BLaER1 (cell line): Measurements from ENCODE around the gene IL36G.
A peak's percentile ranks its signal among the peaks of the same experiment; 100 is the strongest.
"Not testable (repeated sequence)": the region's sequence is repeated elsewhere in the genome, so short reads cannot be mapped to it uniquely, and the experiment has no call there.

ENCODE experiments used
- H3K27ac ChIP-seq: shearing (Covaris generic); formaldehyde crosslinking; 2 replicates; pipeline ENCODE4 v1.8.1; 2022
- H3K27me3 ChIP-seq: shearing (Covaris generic); formaldehyde crosslinking; 2 replicates; pipeline ENCODE4 v1.8.1; 2022
- H3K36me3 ChIP-seq: shearing (Covaris generic); formaldehyde crosslinking; 2 replicates; pipeline ENCODE4 v1.8.1; 2022
- H3K4me1 ChIP-seq: shearing (Covaris generic); formaldehyde crosslinking; 2 replicates; pipeline ENCODE4 v1.8.1; 2022
- H3K4me2 ChIP-seq: shearing (Covaris generic); formaldehyde crosslinking; 2 replicates; pipeline ENCODE4 v1.8.1; 2022
- H3K4me3 ChIP-seq: shearing (Covaris generic); formaldehyde crosslinking; 2 replicates; pipeline ENCODE4 v1.8.1; 2022
- H3K9ac ChIP-seq: shearing (Covaris generic); formaldehyde crosslinking; 2 replicates; pipeline ENCODE4 v1.8.1; 2022
- H3K9me3 ChIP-seq: shearing (Covaris generic); formaldehyde crosslinking; 2 replicates; pipeline ENCODE4 v1.8.1; 2022
- H4K20me1 ChIP-seq: shearing (Covaris generic); formaldehyde crosslinking; 2 replicates; pipeline ENCODE4 v1.8.1; 2022
- Cebpa-rat ChIP-seq: shearing (Covaris generic); IDR thresholded peaks from 2 replicates; pipeline ENCODE4 v1.8.1; 2022

IL36G gene

GRCh38 chr2:112977559-112978056, at the start of gene IL36G:
TSS of gene IL36G (plus strand) at chr2:112978006. CDS start at chr2:112978639, 633 bp downstream.
- H3K36me3 ChIP-seq = no peaks in the 10 kb centered on the region
- no peaks in the 10 kb centered on the region for H3K9me3 ChIP-seq
- H3K27ac ChIP-seq = no peak within 1 kb of the TSS
- no peaks in the 10 kb centered on the region for H3K4me1 ChIP-seq
- H3K27me3 ChIP-seq = no peaks in the 10 kb centered on the region
- no peak for TF ChIP-seq Cebpa-rat
- H4K20me1 ChIP-seq = no peaks in the 10 kb centered on the region
- H3K4me3 ChIP-seq = no peak within 1 kb of the TSS
- H3K9ac ChIP-seq = no peak within 1 kb of the TSS
- H3K4me2 ChIP-seq = no peak within 1 kb of the TSS

GRCh38 chr2:112933261-112933660, 44.5 kb upstream of the IL36G start:
- no peak overlapping the region for H3K9ac ChIP-seq
- no peaks in the 10 kb centered on the region for H3K27me3 ChIP-seq
- no peak overlapping the region for H3K27ac ChIP-seq
- H3K4me2 ChIP-seq = no peak overlapping the region
- no peaks in the 10 kb centered on the region for H3K9me3 ChIP-seq
- H4K20me1 ChIP-seq = no peaks in the 10 kb centered on the region
- no peaks in the 10 kb centered on the region for H3K4me1 ChIP-seq
- H3K4me3 ChIP-seq = no peak overlapping the region
- H3K36me3 ChIP-seq = no peaks in the 10 kb centered on the region
- TF ChIP-seq Cebpa-rat = no peak

- not testable (repeated sequence) for H3K4me3 ChIP-seq, H3K4me1 ChIP-seq, H3K4me2 ChIP-seq, H3K9ac ChIP-seq, H3K9me3 ChIP-seq, H4K20me1 ChIP-seq, H3K27ac ChIP-seq, H3K36me3 ChIP-seq, H3K27me3 ChIP-seq
Observed at GRCh38 chr2:112934117-112934516, 43.7 kb upstream of the IL36G start.

GRCh38 chr2:112936927-112937232, 40.9 kb upstream of the IL36G start:
- H3K27ac ChIP-seq = no peak overlapping the region
- H3K36me3 ChIP-seq = no peaks in the 10 kb centered on the region
- H3K4me3 ChIP-seq = no peak overlapping the region
- TF ChIP-seq Cebpa-rat = no peak
- H3K27me3 ChIP-seq = no peaks in the 10 kb centered on the region
- no peaks in the 10 kb centered on the region for H4K20me1 ChIP-seq
- H3K4me1 ChIP-seq = peaks cover 4% of the 10 kb centered on the region; the same call in 1 of the 2 replicates
- no peaks in the 10 kb centered on the region for H3K9me3 ChIP-seq
- H3K9ac ChIP-seq = no peak overlapping the region
- no peak overlapping the region for H3K4me2 ChIP-seq

DNA sequence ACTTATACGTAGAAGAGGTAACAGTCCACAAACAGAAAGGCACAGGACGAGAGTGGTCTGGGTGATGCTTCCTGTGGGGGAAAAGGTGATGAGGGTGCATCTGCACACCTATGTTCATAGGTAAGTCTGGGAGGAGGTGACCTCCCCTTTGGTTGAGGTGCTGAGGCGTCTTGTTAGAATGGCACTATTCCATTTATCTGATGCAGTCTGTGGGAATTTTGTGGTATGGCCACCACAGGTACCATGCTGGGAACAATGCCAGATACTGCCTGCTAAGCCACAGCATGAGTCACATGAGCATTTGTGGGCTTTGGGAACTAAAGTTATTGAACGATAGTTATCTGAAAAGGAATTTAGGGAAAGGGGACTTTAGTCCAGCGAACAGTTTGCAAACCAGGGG, 38.9 kb upstream of the IL36G start:
- H3K27ac ChIP-seq = no peak overlapping the region
- no peak for TF ChIP-seq Cebpa-rat

GRCh38 chr2:112939425-112939824, 38.4 kb upstream of the IL36G start:
- Histone ChIP-seq H3K27me3 (no peaks in the 10 kb centered on the region; the same call in 1 of the 2 replicates), H3K9ac (no peak overlapping the region), H3K4me2 (no peak overlapping the region), H4K20me1 (no peaks in the 10 kb centered on the region), H3K9me3 (no peaks in the 10 kb centered on the region), H3K4me3 (no peak overlapping the region), H3K36me3 (no peaks in the 10 kb centered on the region), H3K4me1 (peaks cover 4% of the 10 kb centered on the region; the same call in 1 of the 2 replicates), H3K27ac (no peak overlapping the region)
- no peak for TF ChIP-seq Cebpa-rat

More for the DNA sequence above, 38.9 kb upstream of the IL36G start:
- Histone ChIP-seq H3K9ac (no peak overlapping the region), H3K4me1 (peaks cover 4% of the 10 kb centered on the region; the same call in 1 of the 2 replicates), H3K9me3 (no peaks in the 10 kb centered on the region), H3K4me2 (no peak overlapping the region), H3K27me3 (no peaks in the 10 kb centered on the region; the same call in 1 of the 2 replicates), H3K36me3 (no peaks in the 10 kb centered on the region), H3K4me3 (no peak overlapping the region), H4K20me1 (no peaks in the 10 kb centered on the region)

DNA sequence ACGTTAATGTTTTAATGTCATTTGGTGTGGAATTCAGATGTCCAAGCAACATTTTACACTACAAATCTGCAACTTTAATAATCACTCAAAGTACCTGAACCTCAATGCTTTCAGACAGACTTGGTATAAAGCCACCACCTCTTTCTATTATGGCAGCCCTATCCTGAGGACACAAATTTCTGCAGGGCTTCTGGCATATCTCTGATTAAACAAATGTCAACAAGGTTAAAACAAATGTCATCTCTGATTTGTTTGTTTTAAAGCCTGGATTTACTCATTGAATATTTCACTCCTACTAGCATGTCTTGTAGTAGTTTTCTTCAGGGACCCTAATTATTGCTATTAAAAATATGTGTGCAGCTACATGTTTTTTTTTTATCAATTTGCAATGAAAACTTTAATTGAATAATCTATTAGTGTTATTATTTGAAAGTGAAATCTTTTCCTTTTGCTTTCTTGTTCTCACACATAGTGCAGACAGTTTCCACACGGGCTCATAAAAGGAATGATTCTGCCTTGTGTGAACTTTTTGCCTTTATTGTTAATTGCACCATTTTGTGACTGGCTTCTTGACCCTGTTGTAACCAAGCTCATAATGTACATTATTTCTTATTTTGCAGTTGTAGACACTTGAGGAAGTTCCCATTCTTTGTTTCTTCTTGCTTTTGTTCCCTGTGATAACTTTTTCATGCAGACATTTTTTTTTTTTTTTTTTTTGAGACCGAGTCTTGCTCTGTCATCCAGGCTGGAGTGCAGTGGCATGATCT, 36.8 kb upstream of the IL36G start:
- Histone ChIP-seq H4K20me1 (no peaks in the 10 kb centered on the region), H3K9ac (no peak overlapping the region), H3K4me1 (peaks cover 4% of the 10 kb centered on the region; the same call in 1 of the 2 replicates), H3K9me3 (peaks cover 14% of the 10 kb centered on the region), H3K36me3 (no peaks in the 10 kb centered on the region), H3K27ac (no peak overlapping the region), H3K27me3 (no peaks in the 10 kb centered on the region; the same call in 1 of the 2 replicates), H3K4me3 (no peak overlapping the region), H3K4me2 (peak overlapping the region; percentile 14; the same call in 1 of the 2 replicates)
- no peak for TF ChIP-seq Cebpa-rat

- peaks cover 4% of the 10 kb centered on the region; the same call in 1 of the 2 replicates for H3K4me1 ChIP-seq
- peaks cover 23% of the 10 kb centered on the region for H3K9me3 ChIP-seq
- H3K9ac ChIP-seq = no peak overlapping the region
- H3K4me2 ChIP-seq = peak overlapping the region; percentile 14; the same call in 1 of the 2 replicates
- no peaks in the 10 kb centered on the region; the same call in 1 of the 2 replicates for H3K27me3 ChIP-seq
- no peaks in the 10 kb centered on the region for H4K20me1 ChIP-seq
- no peak overlapping the region for H3K27ac ChIP-seq
- no peak for TF ChIP-seq Cebpa-rat
- no peaks in the 10 kb centered on the region for H3K36me3 ChIP-seq
- no peak overlapping the region for H3K4me3 ChIP-seq
Observed at GRCh38 chr2:112941753-112942653, 35.8 kb upstream of the IL36G start.

- Histone ChIP-seq H3K27me3 (no peaks in the 10 kb centered on the region; the same call in 1 of the 2 replicates), H3K4me3 (no peak overlapping the region), H3K4me1 (peaks cover 4% of the 10 kb centered on the region; the same call in 1 of the 2 replicates), H3K9ac (no peak overlapping the region), H3K36me3 (peaks cover 5% of the 10 kb centered on the region; the same call in 1 of the 2 replicates), H3K4me2 (no peak overlapping the region), H3K9me3 (peaks cover 30% of the 10 kb centered on the region), H4K20me1 (no peaks in the 10 kb centered on the region), H3K27ac (no peak overlapping the region)
- no peak for TF ChIP-seq Cebpa-rat
Observed at GRCh38 chr2:112942654-112943002, 35.2 kb upstream of the IL36G start.
